Activated CD8-positive, alpha-beta memory T cell treated with anti-CD3 and anti-CD28 coated beads for 36 hours (primary cell): ENCODE measurements around the gene GPBP1. TPM values are rescaled to one million over a fixed set of nuclear protein-coding genes. Genes with fewer than 3 reads are reported as not detected.
"Not testable (repeated sequence)": the region's sequence is repeated elsewhere in the genome, so short reads cannot be mapped to it uniquely, and the experiment has no call there.

Experiments used
- CTCF ChIA-PET: fragments of 350-600 bp; sonication (Branson Sonifier 250); formaldehyde crosslinking; loops from one replicate; lab custom pipeline; 2021; ENCODE audit warnings: antibody characterized with exemption; lab: Charles Lee
- POLR2A ChIA-PET: fragments of 350-600 bp; sonication (Branson Sonifier 250); formaldehyde crosslinking; loops from one replicate; lab custom pipeline; 2021; ENCODE audit warnings: antibody characterized with exemption; lab: Charles Lee
- total RNA-seq, 2 experiments: library from RNA; stranded (reverse); gene quantifications; one replicate each; pipeline ENCODE4 v1.2.3, GENCODE V29; 2021

The GPBP1 gene
- total RNA-seq, 2 experiments from 2014 or later = 78.5 to 78.7 TPM

GRCh38 chr5:57175551-57176309 lies 1.9 kb downstream of the GPBP1 start:
- ChIA-PET CTCF (interaction anchor here (0.6 to 1.4 kb wide), 2 partner anchors 20 to 62 kb away, joined by 3 read pairs; no protein-coding TSS in a partner anchor), POLR2A (interaction anchor here (0.6 to 1.3 kb wide), 3 partner anchors 22 to 266 kb away, joined by 3 to 5 read pairs (median 3); partner anchors contain the start of gene SETD9)

- POLR2A ChIA-PET = interaction anchor here (0.6 to 1.3 kb wide), 3 partner anchors 21 to 266 kb away, joined by 3 to 5 read pairs (median 3); partner anchors contain the start of gene SETD9
- CTCF ChIA-PET = interaction anchor here (1.4 kb wide), 1 partner anchor 19 kb away, joined by 3 read pairs; no protein-coding TSS in a partner anchor
These were observed 2.5 kb downstream of the GPBP1 start for GRCh38 chr5:57176350-57176857.

GRCh38 chr5:57177479-57178156 lies 3.8 kb downstream of the GPBP1 start:
- CTCF ChIA-PET = no interaction called here
- POLR2A ChIA-PET = interaction anchor here (0.7 kb wide), 1 partner anchor 14 kb away, joined by 3 read pairs; no protein-coding TSS in a partner anchor

DNA sequence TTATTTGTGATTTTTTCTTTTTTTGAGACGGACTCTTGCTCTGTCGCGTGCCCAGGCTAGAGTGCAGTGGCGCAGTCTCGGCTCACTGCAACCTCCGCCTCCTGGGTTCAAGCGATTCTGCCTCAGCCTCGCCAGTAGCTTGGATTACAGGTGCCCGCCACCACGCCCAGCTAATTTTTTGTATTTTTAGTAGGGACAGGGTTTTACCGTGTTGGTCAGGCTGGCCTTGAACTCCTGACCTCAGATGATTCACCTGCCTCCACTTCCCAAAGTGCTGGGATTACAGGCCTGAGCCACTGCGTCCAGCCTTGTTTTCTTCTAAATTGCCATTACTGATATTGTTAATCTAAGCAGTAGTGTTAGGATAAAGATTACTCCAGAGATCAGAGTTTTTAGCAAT lies 4.4 kb downstream of the GPBP1 start:
- POLR2A ChIA-PET, CTCF ChIA-PET: not testable (repeated sequence)

DNA sequence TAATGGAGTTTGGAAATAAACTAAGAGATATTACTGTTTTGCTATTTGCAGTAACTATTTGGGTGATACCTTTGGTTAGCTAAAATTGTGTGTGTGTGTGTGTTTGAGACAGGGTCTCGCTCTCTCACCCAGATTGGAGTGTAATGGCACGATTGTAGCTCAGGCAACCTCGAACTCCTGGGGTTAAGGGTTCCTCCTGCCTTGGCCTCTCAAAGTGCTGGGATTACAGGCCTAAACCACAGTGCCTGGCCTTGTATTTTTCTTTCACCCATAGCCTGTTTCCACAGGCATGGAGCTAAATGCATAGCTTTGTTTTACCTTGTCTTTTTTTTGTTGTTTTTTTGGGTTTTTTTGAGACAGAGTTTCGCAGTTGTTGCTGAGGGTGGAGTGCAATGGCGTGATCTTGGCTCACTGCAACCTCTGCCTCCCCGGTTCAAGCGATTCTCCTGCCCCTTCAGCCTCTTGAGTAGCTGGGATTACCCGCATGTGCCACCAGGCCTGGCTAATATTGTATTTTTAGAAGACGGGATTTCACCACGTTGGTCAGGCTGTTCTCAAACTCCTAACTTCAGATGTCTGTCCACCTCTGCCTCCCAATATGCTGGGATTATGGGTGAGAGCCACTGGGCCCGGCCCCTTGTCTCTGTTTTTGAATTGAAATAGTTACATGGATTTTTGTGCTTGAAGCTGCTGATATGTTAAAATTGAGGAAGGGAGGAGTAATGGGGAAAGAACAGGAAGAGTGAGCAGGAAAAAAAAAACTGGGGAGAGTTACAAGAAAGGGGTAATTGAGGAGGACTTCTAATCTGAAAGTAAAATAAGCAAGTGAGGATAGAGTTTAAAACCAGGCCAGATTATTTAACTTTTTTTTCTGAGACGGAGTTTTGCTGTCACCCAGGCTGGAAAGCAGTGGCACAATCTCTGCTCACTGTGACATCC lies 5.7 kb downstream of the GPBP1 start:
- ChIA-PET CTCF (interaction anchor here (0.7 kb wide), 1 partner anchor 9 kb away, joined by 3 read pairs; no protein-coding TSS in a partner anchor), POLR2A (no interaction called here)

DNA sequence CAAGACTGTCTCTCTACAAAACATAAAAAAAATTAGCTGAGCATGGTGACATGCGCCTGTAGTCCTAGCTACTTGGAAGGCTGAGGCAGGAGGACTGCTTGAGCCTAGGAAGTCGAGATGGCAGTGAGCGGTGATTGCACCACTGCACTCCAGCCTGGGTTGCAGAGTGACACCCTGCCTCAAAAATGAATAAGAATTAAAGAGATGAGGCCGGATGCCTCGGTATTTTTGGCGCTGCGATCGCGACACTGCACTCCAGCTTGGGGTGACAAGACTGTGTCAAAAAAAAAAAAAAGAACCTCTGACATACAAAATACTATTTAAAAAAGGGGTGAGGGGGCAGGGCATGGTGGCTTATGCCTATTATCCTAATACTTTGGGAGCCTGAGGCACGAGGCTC lies 7.3 kb downstream of the GPBP1 start:
- CTCF ChIA-PET = no interaction called here

DNA sequence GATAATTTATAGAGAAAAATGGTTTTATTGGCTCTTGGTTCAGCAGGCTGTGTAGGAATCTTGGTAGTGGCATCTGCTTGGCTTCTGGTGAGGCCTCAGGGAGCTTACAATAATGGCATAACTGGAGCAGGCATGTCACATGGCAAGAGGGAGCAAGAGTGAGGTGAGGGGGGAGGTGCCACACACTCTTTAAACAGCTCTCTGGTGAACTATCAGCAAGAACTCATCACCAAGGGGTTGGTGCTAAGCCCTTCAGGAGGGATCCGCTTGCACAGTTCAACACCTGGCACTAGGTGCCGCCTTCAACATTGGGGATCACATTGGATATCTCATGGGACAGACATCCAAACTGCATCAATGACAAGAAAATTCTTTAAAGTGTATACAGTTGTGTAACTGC lies 10.5 kb downstream of the GPBP1 start:
- ChIA-PET POLR2A (no interaction called here), CTCF (interaction anchor here (1.0 kb wide), 1 partner anchor 233 kb away, joined by 4 read pairs; no protein-coding TSS in a partner anchor)

More for the DNA sequence above, 7.3 kb downstream of the GPBP1 start:
- POLR2A ChIA-PET = interaction anchor here (0.8 kb wide), 1 partner anchor 213 kb away, joined by 3 read pairs; no protein-coding TSS in a partner anchor

GRCh38 chr5:57185313-57185712 lies 11.5 kb downstream of the GPBP1 start:
- POLR2A ChIA-PET = no interaction called here
- CTCF ChIA-PET = no interaction called here

- CTCF ChIA-PET = no interaction called here
- POLR2A ChIA-PET = no interaction called here
These were observed 12.3 kb downstream of the GPBP1 start for GRCh38 chr5:57186194-57186593.

DNA sequence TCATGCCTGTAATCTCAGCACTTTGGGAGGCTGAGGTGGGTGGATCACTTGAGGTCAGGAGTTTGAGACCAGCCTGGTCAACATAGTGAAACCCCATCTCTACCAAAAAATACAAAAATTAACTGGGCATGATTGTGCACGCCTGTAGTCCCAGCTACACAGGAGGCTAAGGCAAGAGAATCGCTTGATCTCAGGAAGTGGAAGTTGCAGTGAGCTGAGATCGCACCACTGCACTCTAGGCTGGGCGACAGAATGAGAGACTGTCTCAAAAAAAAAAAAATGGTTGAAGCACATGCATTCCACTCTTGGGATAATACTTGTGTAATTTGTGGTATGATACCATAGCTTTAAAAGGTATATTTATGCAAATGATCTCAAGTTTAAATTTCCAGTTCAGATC lies 14.1 kb downstream of the GPBP1 start:
- CTCF ChIA-PET = interaction anchor here (1.1 to 1.3 kb wide), 2 partner anchors 8 to 50 kb away, joined by 3 read pairs; no protein-coding TSS in a partner anchor
- POLR2A ChIA-PET = not testable (repeated sequence)

DNA sequence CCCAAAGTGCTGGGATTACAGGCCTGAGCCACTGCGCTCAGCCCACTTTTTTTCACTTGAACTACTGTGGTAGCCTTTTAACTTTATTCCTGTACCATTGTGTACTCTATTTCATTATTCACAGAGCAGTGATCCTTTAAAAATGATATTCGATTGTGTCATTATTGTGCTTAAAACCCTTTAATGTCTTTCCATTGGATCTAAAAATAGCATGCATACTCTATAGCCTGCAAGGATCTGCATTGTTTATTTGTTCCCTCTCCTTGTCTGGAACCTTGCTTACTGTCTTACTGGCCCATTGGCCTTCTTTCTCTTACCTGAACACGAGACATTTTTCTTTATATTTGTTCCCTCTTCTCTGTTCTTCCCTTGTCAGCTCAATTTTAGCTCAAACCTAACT lies 15.7 kb downstream of the GPBP1 start:
- ChIA-PET POLR2A (no interaction called here), CTCF (no interaction called here)

GRCh38 chr5:57190593-57190992 lies 16.7 kb downstream of the GPBP1 start:
- CTCF ChIA-PET = no interaction called here

GRCh38 chr5:57191163-57191562 lies 17.3 kb downstream of the GPBP1 start:
- POLR2A ChIA-PET = interaction anchor here (0.6 kb wide), 1 partner anchor 14 kb away, joined by 3 read pairs; no protein-coding TSS in a partner anchor
- CTCF ChIA-PET = no interaction called here

More at GRCh38 chr5:57190593-57190992, 16.7 kb downstream of the GPBP1 start:
- POLR2A ChIA-PET = no interaction called here

GRCh38 chr5:57191986-57192385 lies 18.1 kb downstream of the GPBP1 start:
- POLR2A ChIA-PET = no interaction called here
- CTCF ChIA-PET = interaction anchor here (1.3 kb wide), 1 partner anchor 12 kb away, joined by 3 read pairs; no protein-coding TSS in a partner anchor

DNA sequence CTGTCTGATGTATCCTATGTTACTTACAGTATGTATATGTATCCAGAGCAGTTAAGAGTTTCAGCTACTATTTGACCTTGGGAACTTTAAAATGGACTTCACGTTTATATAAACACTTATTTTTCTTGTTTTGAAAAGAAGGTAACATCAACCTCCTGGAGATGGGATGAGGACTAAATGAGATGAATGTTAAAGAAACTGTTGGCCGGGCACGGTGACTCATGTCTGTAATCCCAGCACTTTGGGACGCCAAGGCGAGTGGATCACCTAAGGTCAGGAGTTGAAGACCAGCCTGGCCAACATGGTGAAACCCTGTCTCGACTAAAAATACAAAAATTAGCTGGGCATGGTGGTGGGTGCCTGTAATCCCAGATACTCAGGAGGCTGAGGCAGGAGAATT lies 19.0 kb downstream of the GPBP1 start:
- CTCF ChIA-PET = interaction anchor here (1.3 kb wide), 1 partner anchor 11 kb away, joined by 3 read pairs; no protein-coding TSS in a partner anchor
- POLR2A ChIA-PET = not testable (repeated sequence)

GRCh38 chr5:57193757-57194413 lies 20.0 kb downstream of the GPBP1 start:
- ChIA-PET POLR2A (no interaction called here), CTCF (no interaction called here)

GRCh38 chr5:57194653-57195052 lies 20.8 kb downstream of the GPBP1 start:
- CTCF ChIA-PET = no interaction called here
- POLR2A ChIA-PET = no interaction called here

- CTCF ChIA-PET = interaction anchor here (1.1 kb wide), 1 partner anchor 19 kb away, joined by 3 read pairs; no protein-coding TSS in a partner anchor
- POLR2A ChIA-PET = interaction anchor here (0.6 kb wide), 1 partner anchor 14 kb away, joined by 3 read pairs; no protein-coding TSS in a partner anchor
These were observed 21.2 kb downstream of the GPBP1 start for GRCh38 chr5:57195060-57195459.
